Ecto neural progenitor cell (in vitro differentiated cells): ENCODE measurements around the gene SCG3.
A peak's percentile ranks its signal among the peaks of the same experiment; 100 is the strongest.

ENCODE experiments used
- DNase-seq: peaks from one replicate; pipeline ENCODE4 v3.0.0-alpha.2; 2018; ENCODE audit warnings: low spot score

SCG3 gene

GRCh38 chr15:51678096-51678495 is 3.2 kb upstream of the SCG3 start:
- no peak for DNase-seq

DNA sequence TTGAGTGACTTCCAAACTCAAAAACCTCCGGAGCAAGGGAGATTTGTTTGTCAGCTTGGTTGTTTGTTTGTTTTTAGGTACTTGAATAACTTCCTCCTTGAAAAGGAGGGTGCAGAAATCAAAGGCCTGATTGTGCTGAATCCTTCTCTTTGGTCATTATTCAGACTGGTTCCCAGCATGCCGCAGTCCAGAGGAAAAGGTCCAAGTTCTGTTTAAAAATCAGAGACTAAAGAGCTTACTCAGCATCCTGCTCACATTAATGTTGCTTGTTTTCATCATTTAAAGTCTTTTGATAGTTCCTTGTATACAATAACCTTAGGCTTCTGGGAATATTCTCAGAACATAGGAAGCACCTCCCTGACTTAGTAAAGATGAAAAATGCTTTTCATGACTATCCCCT is 982 bp upstream of the SCG3 start:
- DNase-seq: no peak

GRCh38 chr15:51687565-51687964 is 6.3 kb downstream of the SCG3 start:
- DNase-seq: no peak

GRCh38 chr15:51688863-51689262 is 7.6 kb downstream of the SCG3 start:
- no peak for DNase-seq

DNA sequence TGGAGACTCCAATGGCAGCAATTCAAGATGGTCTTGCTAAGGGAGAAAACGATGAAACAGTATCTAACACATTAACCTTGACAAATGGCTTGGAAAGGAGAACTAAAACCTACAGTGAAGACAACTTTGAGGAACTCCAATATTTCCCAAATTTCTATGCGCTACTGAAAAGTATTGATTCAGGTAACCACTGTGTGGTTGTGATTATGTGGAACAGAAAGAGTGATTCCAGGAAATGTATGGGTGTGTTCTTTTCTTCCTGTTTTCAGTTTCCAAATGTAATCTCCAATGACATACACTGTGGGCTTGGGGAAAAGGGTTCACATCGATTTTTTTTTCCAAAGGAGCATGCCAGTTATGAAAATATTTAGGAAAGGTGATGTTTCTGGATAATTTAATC is 10.9 kb downstream of the SCG3 start:
- DNase-seq: no peak

DNA sequence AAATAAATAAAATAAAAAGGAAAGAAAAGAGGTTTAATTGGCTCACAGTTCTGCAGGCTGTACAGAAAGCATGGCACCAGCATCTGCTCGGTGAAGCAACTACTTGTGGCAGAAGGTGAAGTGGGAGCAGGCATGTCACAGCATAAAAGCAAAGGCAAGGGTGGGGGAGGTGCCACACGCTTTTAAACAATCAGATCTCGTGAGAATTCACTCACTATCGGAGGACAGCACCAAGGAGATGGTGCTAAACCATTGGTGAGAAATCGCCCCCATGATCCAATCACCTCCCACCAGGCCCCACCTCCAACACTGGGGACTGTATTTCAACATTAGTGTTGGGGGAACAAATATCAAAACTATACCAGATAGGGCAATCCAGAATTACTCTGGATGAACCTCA is 15.3 kb downstream of the SCG3 start:
- DNase-seq: no peak

DNA sequence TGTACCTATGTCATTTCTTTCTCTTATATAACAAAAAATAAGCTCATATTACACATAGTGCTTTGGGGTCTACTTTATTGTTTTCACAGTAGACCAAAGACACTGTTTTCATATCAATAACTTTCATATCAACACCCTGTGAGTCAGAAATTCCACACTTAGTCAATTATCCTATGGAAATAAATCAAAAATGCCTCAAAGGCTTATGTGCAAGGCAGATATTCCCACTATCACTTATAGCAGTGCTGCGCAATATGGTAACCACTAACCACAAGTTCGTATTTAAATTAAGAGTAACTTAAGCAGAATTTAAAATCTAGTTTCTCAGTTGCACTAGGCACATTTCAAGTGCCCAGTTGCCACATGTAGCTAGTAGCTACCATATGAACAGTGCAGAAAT is 15.9 kb downstream of the SCG3 start:
- DNase-seq: no peak

- DNase-seq: no peak
These were observed 18.1 kb downstream of the SCG3 start for GRCh38 chr15:51699373-51699772.

DNA sequence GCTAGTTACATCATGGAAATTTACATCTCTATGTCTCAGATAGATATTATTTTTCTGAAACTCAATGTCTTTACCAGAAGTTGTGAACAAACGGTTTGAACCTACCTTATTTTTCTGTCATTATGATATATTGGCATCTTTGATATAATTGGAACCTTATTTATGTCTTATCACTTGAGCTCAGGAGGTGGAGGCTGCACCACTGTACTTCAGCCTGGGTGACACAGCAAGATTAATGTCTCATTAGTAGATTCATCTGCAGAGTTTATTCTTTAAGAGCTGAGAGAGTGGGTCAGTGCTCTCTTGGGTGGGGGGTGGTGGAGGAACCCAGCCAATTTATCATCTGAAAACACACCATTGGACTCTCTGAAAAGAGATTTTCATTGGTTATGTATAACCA is 21.4 kb downstream of the SCG3 start:
- DNase-seq: no peak

GRCh38 chr15:51706291-51706690 is 25.0 kb downstream of the SCG3 start:
- DNase-seq: no peak

DNA sequence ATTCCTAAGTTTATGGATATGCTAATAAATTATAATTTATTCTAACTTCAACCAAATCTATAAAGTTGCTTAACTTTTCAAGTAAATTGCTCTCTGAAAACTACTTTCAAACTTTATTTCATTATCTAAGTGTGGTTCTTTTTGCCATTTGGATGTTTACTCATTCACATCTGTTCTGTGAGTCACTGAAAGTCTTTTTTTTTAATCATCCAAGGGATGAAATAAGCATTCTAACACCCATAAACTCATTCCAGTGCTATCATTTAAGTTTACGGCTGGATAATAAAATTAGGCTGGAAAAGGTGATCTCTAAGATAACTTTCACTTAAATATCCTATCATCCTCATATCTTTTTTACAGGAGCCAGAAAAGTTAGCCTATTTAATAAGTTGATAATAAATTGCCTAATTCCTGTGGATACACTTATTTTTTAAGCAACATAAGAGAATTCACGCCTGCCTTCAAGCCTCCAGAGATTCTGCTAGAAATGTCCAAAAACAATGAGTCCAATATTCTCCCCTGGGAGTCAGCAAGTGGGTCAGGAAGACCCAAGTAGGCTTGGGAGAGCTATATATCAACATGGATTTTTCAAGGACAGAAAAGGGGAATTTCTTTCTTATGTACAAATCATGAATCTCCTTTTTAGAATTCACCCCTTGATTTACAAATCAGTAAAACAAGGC is 25.8 kb downstream of the SCG3 start:
- DNase-seq: no peak

DNA sequence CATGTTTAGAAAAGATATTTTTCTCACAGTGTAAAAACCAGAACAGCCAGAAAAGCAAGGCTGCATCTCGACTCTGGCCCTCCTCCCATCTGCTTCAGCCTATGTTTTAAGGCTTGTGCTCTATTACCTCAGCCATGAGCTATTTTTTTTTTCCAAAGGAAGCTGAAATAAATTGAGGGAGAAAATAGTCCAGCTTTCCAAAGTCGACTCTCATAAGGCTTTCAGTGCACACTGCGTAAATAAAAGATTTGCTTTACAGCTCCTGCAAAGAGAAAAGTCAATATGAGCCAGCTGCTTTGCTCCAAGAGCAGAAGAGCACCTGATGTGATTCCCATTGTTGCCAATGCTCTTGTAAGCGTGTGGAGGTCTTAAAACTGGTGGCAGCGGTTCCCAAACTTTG is 26.7 kb downstream of the SCG3 start:
- DNase-seq: no peak

GRCh38 chr15:51709031-51709430 is 27.7 kb downstream of the SCG3 start:
- no peak for DNase-seq

- no peak for DNase-seq
These were observed 32.9 kb downstream of the SCG3 start for GRCh38 chr15:51714162-51714561.

DNA sequence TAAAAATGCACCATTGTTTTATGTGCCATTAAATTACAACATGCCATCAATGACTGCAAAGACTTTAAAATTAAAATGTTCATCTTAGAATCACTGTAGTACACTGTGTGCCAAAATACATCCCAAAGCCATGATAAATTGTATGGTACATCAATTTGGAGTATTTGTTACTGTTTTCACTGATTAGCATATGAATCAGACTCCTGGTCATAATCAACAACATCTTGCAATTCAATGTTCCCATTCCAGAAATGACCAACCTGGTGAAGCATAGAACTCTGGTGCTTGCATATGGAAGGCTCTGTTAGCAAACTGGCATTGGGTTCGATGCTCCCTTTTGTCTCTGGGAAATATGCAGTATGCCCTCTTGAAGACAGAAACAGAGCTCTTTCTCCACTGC is 33.6 kb downstream of the SCG3 start:
- DNase-seq: no peak

DNA sequence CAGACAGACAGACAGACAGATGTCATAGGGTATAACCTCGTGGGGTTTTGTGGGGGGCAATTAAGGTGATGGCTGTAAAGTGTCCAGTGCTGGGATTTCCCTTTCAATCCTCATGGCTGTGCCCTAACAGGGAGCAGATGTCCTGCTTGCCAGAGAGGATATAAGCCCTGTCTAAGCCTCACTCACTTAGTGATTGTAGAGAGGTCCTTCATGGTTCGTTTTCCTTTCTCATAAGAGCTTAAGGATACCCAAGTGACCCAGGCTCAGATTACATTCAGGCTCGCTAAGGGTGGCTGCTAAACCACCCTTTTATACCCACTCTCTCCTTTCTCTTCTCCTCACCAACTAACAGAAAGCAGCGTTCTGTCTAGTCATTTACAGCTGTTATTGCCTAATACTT is 36.9 kb downstream of the SCG3 start:
- DNase-seq: no peak

DNA sequence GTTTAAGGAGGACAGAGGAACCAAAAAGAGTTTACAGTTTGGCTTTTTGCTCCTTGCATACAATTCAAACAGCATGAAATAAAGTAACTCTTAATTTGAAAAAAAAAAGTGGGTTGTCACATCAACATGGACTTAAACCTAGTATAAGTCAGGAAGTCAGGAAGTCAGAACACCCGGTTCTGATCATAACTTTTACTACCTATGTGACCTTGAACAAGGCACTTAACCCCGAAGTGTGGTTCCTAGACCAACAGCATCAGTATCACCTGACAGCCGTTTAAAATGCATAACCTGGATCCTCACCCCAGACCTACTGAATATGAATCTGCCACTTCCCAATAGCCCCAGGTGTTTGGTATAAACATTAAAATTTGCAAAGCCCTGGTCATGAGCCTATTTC is 37.4 kb downstream of the SCG3 start:
- DNase-seq: no peak

DNA sequence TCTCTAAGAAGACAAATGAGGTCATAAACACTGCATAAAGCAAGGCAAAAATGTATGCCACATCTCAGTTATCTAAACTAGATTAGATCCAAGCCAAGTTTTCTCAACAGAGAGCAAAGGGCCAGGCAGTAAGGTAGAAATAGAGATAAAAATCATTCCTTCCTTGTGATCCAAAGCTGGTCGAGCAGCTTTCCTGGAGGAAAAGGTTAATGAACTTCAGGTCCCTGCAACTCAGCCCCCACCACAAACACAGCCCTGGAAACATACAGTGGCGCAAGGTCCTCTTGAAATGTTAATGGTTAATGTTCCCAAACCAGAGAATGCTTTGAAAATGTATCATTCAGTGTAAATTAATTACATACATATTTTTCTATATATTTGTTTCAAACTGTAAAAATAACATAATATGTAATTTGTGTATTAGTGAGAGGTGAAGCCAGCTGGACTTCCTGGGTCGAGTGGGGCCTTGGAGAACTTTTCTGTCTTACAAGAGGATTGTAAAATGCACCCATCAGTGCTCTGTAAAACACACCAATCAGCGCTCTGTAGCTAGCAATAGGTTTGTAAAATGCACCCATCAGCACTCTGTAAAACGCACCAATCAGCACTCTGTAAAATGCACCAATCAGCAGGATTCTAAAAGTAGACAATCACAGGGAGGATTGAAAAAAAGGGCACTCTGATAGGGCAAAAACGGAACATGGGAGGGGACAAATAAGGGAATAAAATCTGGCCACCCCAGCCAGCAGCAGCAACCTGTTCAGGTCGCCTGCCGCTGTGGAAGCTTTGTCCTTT is 39.1 kb downstream of the SCG3 start:
- no peak for DNase-seq

GRCh38 chr15:51721199-51721960 is 40.1 kb downstream of the SCG3 start:
- DNase-seq: no peak

DNA sequence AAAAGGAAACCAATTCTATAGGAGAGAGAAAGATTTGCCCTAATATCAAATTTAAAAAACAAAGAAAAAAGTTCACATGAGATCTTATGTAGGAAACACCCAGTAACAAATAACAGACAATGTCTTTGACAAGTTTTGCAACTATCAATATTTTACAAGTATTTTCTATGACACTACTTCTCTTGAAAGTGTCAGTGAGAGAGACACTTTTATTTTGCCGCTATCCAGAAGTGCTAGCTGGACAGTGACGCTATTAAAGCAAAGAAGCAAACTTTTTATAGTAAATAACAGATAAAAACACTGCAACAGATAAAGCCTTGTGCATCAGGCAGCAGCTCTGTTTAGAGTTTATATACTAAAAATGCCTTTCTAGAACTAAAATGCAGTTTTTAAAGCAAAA is 42.9 kb downstream of the SCG3 start:
- DNase-seq: no peak

- DNase-seq: no peak
These were observed 43.4 kb downstream of the SCG3 start for GRCh38 chr15:51724673-51725072.

GRCh38 chr15:51726302-51727073 is 45.2 kb downstream of the SCG3 start:
- peak; percentile 68 for DNase-seq
